GM12891 (cell line): ENCODE measurements around the gene AP3S1. TPM values are rescaled to one million over a fixed set of nuclear protein-coding genes. Genes with fewer than 3 reads are reported as not detected.
"Not testable (repeated sequence)": the region's sequence is repeated elsewhere in the genome, so short reads cannot be mapped to it uniquely, and the experiment has no call there.

Experiments
- DNase-seq: peaks from one replicate; pipeline ENCODE4 v3.0.0; 2011; ENCODE audit warnings: low spot score; ENCODE audit not compliant: insufficient read length
- FAIRE-seq: peaks from 2 replicates; lab custom pipeline; 2011; peaks lifted over from hg19 to GRCh38; lab: Jason Lieb, UNC
- PAX5 ChIP-seq: IDR thresholded peaks from 2 replicates; pipeline ENCODE4 v1.6.1; 2011; ENCODE audit warnings: low read length, moderate library complexity, mild to moderate bottlenecking; ENCODE audit not compliant: insufficient read depth, severe bottlenecking
- POLR2A ChIP-seq: IDR thresholded peaks from 2 replicates; pipeline ENCODE4 v1.6.1; 2011; ENCODE audit warnings: low read depth, low read length, control low read depth
- POLR2AphosphoS5 ChIP-seq: IDR thresholded peaks from 2 replicates; pipeline ENCODE4 v1.6.1; 2011; ENCODE audit warnings: low read depth, low read length, control low read depth
- POU2F2 ChIP-seq: IDR thresholded peaks from 2 replicates; pipeline ENCODE4 v1.6.1; 2011; ENCODE audit warnings: low read depth, mild to moderate bottlenecking, control low read depth, low read length, moderate library complexity
- SPI1 ChIP-seq: IDR thresholded peaks from 2 replicates; pipeline ENCODE4 v1.6.1; 2011; ENCODE audit warnings: low read depth, low read length, control low read depth
- TAF1 ChIP-seq: IDR thresholded peaks from 2 replicates; pipeline ENCODE4 v1.6.1; 2011; ENCODE audit warnings: low read depth, low read length, control low read depth
- polyA plus RNA-seq: library from polyadenylated mRNA; unstranded; fragments of >200 nt; gene quantifications from one replicate; pipeline ENCODE4 v1.2.1, GENCODE V29; 2012; ENCODE audit warnings: low read depth, missing spikeins, inconsistent platforms; ENCODE audit not compliant: missing spikeins

The AP3S1 gene
- 160 TPM for polyA plus RNA-seq

DNA sequence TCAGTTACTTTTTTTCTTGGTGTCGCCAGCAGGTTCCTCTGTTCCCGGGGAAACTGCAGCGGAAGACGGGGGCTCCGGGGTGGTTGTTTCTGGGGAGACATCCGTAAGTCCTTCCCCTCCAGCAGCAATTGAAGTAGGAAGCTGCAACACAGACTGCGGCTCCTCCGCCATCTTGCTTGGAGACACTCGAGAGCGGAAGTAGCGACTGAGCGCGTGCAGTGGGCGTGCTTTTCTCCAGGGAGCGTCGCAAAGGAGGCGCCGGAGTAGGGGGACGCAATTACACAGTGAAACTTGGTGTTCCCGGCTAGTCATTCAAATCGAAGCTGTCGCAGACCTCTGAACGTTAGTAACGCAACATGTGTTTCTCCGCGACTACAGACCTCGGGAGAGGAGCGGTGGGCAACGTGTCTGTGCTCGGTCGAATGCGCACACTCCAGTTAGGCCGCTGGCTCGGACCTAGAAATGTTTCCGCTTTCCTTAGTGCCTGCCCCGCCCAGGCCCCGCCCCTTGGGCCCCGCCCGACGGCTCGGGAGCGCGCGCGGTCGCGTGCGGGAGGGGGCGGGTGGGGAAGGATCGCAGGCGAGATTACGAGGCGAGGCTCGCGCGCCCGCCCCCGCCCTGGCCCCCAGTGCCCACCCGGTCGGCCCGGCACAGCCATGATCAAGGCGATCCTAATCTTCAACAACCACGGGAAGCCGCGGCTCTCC lies at the start of gene AP3S1, which contains the start of gene ATG12:
Gene AP3S1, plus strand, starts transcription at position 554 of the 707 bp plus-strand sequence. Its CDS starts 103 bp downstream, at position 657.
Gene ATG12, minus strand, starts transcription at position 184 of the 707 bp plus-strand sequence. Its CDS starts 13 bp downstream, at position 171.
- TF ChIP-seq TAF1 (peak; percentile 99), POLR2A (peak; percentile 96), SPI1 (peak; percentile 85), POU2F2 (peak; percentile 81), POLR2AphosphoS5 (peak; percentile 96), PAX5 (no peak)
- peak; percentile 62 for DNase-seq
- peak; percentile 95 for FAIRE-seq

- TF ChIP-seq POLR2AphosphoS5 (no peak), PAX5 (no peak), TAF1 (no peak), POU2F2 (no peak), SPI1 (no peak), POLR2A (no peak)
- no peak for DNase-seq
- no peak for FAIRE-seq
Measured at GRCh38 chr5:115795700-115796099, 46.0 kb upstream of the AP3S1 start.

- TF ChIP-seq SPI1 (no peak), PAX5 (no peak), POLR2A (no peak), TAF1 (no peak), POU2F2 (no peak), POLR2AphosphoS5 (no peak)
- no peak for FAIRE-seq
- DNase-seq: no peak
Measured at GRCh38 chr5:115796656-115797055, 45.1 kb upstream of the AP3S1 start.

DNA sequence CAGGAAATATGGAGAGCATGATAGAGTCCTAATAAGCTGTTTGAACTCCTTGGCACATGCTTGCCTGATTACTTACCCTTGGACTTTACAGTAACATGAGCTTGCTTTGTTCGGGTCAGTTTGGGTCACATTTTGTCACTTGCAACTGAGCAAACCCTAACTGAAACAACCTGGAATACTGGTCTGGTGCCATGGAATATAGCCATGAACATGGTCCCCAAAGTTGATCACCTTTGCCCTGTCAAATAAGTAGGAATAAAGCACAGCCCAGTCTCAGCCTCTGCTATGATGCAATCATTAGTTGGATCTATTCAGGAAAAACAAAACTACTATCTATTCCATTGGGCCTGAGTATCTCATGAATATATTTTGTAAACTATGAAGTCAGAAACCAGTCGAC lies 43.5 kb upstream of the AP3S1 start:
- TF ChIP-seq PAX5: no peak
- FAIRE-seq (no peak), DNase-seq (no peak)

DNA sequence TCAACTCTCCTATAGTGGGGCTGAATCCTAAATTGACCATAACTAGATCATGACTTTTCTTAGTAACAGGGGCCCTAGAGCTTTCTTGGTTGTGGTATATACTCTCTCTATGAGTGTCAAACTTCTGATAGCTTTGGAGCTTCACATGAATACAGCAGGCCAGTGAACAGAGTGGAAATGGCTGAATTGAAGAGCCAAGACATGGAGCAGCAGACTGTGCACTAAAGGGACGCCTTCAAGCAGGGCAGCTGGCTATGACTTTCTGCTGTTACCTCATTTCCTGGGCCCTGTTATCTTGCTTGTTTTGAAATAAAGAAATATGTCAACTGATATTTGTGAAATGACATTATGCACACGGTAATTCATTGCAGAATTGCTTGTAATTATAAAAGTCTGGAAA lies 41.6 kb upstream of the AP3S1 start:
- no peak for TF ChIP-seq PAX5
- no peak for TF ChIP-seq SPI1
- no peak for TF ChIP-seq POLR2AphosphoS5
- no peak for TF ChIP-seq POLR2A
- no peak for TF ChIP-seq TAF1
- no peak for TF ChIP-seq POU2F2
- FAIRE-seq (no peak), DNase-seq (no peak)

DNA sequence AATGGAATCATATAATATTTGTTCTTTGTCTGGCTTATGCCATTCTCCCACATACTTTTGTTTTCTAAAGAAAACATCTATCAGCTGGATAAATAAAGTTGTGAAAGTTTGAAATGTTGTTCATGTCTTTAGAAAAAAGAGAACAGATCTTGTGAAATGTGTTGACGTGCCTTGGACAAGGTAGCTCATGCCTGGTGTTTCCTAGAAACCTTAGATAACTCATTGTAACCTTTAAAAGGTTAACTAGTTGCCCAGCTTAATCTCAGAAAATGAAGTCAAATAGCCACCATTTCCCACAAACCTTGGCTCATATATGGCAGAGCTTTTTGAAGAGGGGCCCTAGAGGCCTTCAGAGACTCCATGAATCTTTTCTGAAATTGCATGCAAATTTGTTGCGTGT lies 40.6 kb upstream of the AP3S1 start:
- DNase-seq: no peak
- TF ChIP-seq TAF1 (no peak), POLR2A (no peak), PAX5 (no peak), POU2F2 (no peak), POLR2AphosphoS5 (no peak), SPI1 (no peak)
- no peak for FAIRE-seq

- no peak for TF ChIP-seq POLR2A
- TF ChIP-seq POLR2AphosphoS5: no peak
- no peak for TF ChIP-seq PAX5
- no peak for TF ChIP-seq SPI1
- no peak for TF ChIP-seq POU2F2
- no peak for TF ChIP-seq TAF1
- no peak for FAIRE-seq
- DNase-seq: no peak
Measured at GRCh38 chr5:115801984-115802383, 39.8 kb upstream of the AP3S1 start.

GRCh38 chr5:115806986-115807653 lies 34.6 kb upstream of the AP3S1 start:
- FAIRE-seq (no peak), DNase-seq (no peak)
- TF ChIP-seq PAX5: no peak
- TF ChIP-seq POLR2A: no peak
- no peak for TF ChIP-seq POU2F2
- no peak for TF ChIP-seq SPI1
- TF ChIP-seq TAF1: no peak
- TF ChIP-seq POLR2AphosphoS5: no peak

- no peak for DNase-seq
- TF ChIP-seq POLR2AphosphoS5: no peak
- no peak for TF ChIP-seq TAF1
- no peak for TF ChIP-seq PAX5
- no peak for TF ChIP-seq POLR2A
- no peak for TF ChIP-seq POU2F2
- no peak for TF ChIP-seq SPI1
- FAIRE-seq: no peak
Measured at GRCh38 chr5:115807654-115808052, 34.1 kb upstream of the AP3S1 start.

- FAIRE-seq, DNase-seq: not testable (repeated sequence)
Measured at GRCh38 chr5:115808066-115808465, 33.7 kb upstream of the AP3S1 start.

GRCh38 chr5:115809946-115810345 lies 31.8 kb upstream of the AP3S1 start:
- FAIRE-seq (no peak), DNase-seq (no peak)
- no peak for TF ChIP-seq POLR2A
- TF ChIP-seq POU2F2: no peak
- TF ChIP-seq TAF1: no peak
- TF ChIP-seq PAX5: no peak
- TF ChIP-seq SPI1: no peak
